Mesendoderm (in vitro differentiated cells): ENCODE results near the gene KCNK17. TPM values are rescaled to one million over a fixed set of nuclear protein-coding genes. Genes with fewer than 3 reads are reported as not detected.

Experiments used
- DNase-seq: peaks from one replicate; pipeline ENCODE4 v3.0.0; 2013
- H2AK5ac ChIP-seq: 2 replicates; pipeline ENCODE4 v1.6.1; 2013; ENCODE audit warnings: low read length, inconsistent platforms
- H2BK120ac ChIP-seq: 2 replicates; pipeline ENCODE4 v1.6.1; 2013; ENCODE audit warnings: low read depth, mild to moderate bottlenecking, low read length, moderate library complexity, mixed read lengths
- H2BK15ac ChIP-seq: replicated peaks from 2 replicates; pipeline ENCODE4 v1.6.1; 2013; ENCODE audit warnings: low read depth, mild to moderate bottlenecking, moderate library complexity
- H2BK5ac ChIP-seq: 2 replicates; pipeline ENCODE4 v1.6.1; 2013; ENCODE audit warnings: low read length, inconsistent platforms
- H3K18ac ChIP-seq: 2 replicates; pipeline ENCODE4 v1.6.1; 2013; ENCODE audit warnings: mild to moderate bottlenecking, low read length, mixed read lengths
- H3K23ac ChIP-seq: one replicate; pipeline ENCODE4 v1.6.1; 2013; ENCODE audit warnings: low read length
- H3K27ac ChIP-seq: 2 replicates; pipeline ENCODE4 v1.5.1; 2013; ENCODE audit warnings: low read depth, mild to moderate bottlenecking, inconsistent platforms, low read length, moderate library complexity
- H3K27me3 ChIP-seq: 2 replicates; pipeline ENCODE4 v1.6.1; 2013; ENCODE audit warnings: low read length, control low read depth, mild to moderate bottlenecking, inconsistent platforms; ENCODE audit not compliant: insufficient read depth, poor library complexity
- H3K36me3 ChIP-seq: 2 replicates; pipeline ENCODE4 v1.6.1; 2013; ENCODE audit warnings: low read length, inconsistent platforms; ENCODE audit not compliant: control insufficient read depth, insufficient read depth
- H3K4ac ChIP-seq: one replicate; pipeline ENCODE4 v1.6.1; 2013; ENCODE audit warnings: low read depth, mild to moderate bottlenecking, low read length, moderate library complexity
- H3K4me1 ChIP-seq: 2 replicates; pipeline ENCODE4 v1.6.1; 2013; ENCODE audit warnings: low read depth, low read length, inconsistent platforms; ENCODE audit not compliant: control insufficient read depth
- H3K4me2 ChIP-seq: 2 replicates; pipeline ENCODE4 v1.6.1; 2013; ENCODE audit warnings: low read length
- H3K4me3 ChIP-seq: 2 replicates; pipeline ENCODE4 v1.5.1; 2013; ENCODE audit warnings: mild to moderate bottlenecking, low read length
- H3K56ac ChIP-seq: one replicate; pipeline ENCODE4 v1.6.1; 2013; ENCODE audit warnings: low read length
- H3K79me1 ChIP-seq: 2 replicates; pipeline ENCODE4 v1.6.1; 2013; ENCODE audit warnings: low read length, inconsistent platforms
- H3K79me2 ChIP-seq: 2 replicates; pipeline ENCODE4 v1.6.1; 2013; ENCODE audit warnings: mild to moderate bottlenecking, low read length; ENCODE audit not compliant: control insufficient read depth, insufficient read depth
- H3K9ac ChIP-seq: 2 replicates; pipeline ENCODE4 v1.6.1; 2013; ENCODE audit warnings: low read length, inconsistent platforms
- H4K5ac ChIP-seq: one replicate; pipeline ENCODE4 v1.6.1; 2013; ENCODE audit warnings: low read length
- H4K8ac ChIP-seq: one replicate; pipeline ENCODE4 v1.6.1; 2013; ENCODE audit warnings: low read depth, mild to moderate bottlenecking, control low read depth, low read length, moderate library complexity
- WGBS: extraction: QIAGEN DNeasy Blood & Tissue Kit; methylation state at CpG from one replicate; pipeline ENCODE4 v1.1.7; 2013; ENCODE audit warnings: low lambda C conversion rate, missing lambda C conversion rate; ENCODE audit not compliant: insufficient coverage; ENCODE audit errors: extremely low coverage; 5-methylcytosine and 5-hydroxymethylcytosine counted together
- polyA plus RNA-seq, 2 experiments: library from polyadenylated mRNA; stranded (reverse); fragments of 200-250 nt; gene quantifications; one replicate each; pipeline ENCODE4 v1.2.3, GENCODE V29; 2013

The KCNK17 gene
- 0.81 TPM for polyA plus RNA-seq (2013, experiment 1 of 2)
- polyA plus RNA-seq (2013, experiment 2 of 2), result 1.0 TPM

GRCh38 chr6:39314273-39314795 is at the start of gene KCNK17:
TSS of gene KCNK17 (minus strand) at chr6:39314419. CDS start at chr6:39314320, 99 bp downstream.
- Histone ChIP-seq H3K4me1 (no peaks in the 10 kb centered on the region), H3K23ac (peak within 1 kb of the TSS; percentile 80), H4K8ac (no peak within 1 kb of the TSS), H3K56ac (peak within 1 kb of the TSS; percentile 85), H3K4ac (no peak within 1 kb of the TSS), H3K36me3 (no peaks in the 10 kb centered on the region), H2BK15ac (no peak within 1 kb of the TSS), H3K79me1 (no peaks in the 10 kb centered on the region), H3K27me3 (peaks cover 25% of the 10 kb centered on the region), H3K27ac (no peak within 1 kb of the TSS), H3K4me3 (peak within 1 kb of the TSS; percentile 26), H2AK5ac (no peak within 1 kb of the TSS), H2BK120ac (no peak within 1 kb of the TSS), H3K9ac (peak within 1 kb of the TSS; percentile 63), H4K5ac (no peak within 1 kb of the TSS), H3K18ac (no peak within 1 kb of the TSS), H2BK5ac (no peak within 1 kb of the TSS), H3K4me2 (peak within 1 kb of the TSS; percentile 79), H3K79me2 (no peaks in the 10 kb centered on the region)
- peak; percentile 19 for DNase-seq
- WGBS, result no CpG with 5 or more reads among the region's 28 CpGs

GRCh38 chr6:39363280-39363679 is 49.1 kb upstream of the KCNK17 start:
- Histone ChIP-seq H3K4me2 (no peak overlapping the region), H2BK15ac (no peak overlapping the region), H3K18ac (no peak overlapping the region), H3K23ac (no peak overlapping the region), H3K27me3 (no peaks in the 10 kb centered on the region), H2BK5ac (no peak overlapping the region), H4K5ac (no peak overlapping the region), H4K8ac (no peak overlapping the region), H3K27ac (no peak overlapping the region), H3K56ac (no peak overlapping the region), H3K9ac (no peak overlapping the region), H3K79me1 (no peaks in the 10 kb centered on the region), H3K36me3 (no peaks in the 10 kb centered on the region), H3K4me1 (peaks cover 6% of the 10 kb centered on the region), H3K4me3 (no peak overlapping the region), H2BK120ac (no peak overlapping the region), H3K4ac (no peak overlapping the region), H3K79me2 (no peaks in the 10 kb centered on the region), H2AK5ac (peak overlapping the region; percentile 54)
- no peak for DNase-seq
- no CpG with 5 or more reads among the region's 8 CpGs for WGBS

GRCh38 chr6:39362487-39362865 is 48.3 kb upstream of the KCNK17 start:
- Histone ChIP-seq H4K5ac (no peak overlapping the region), H3K4me1 (peaks cover 6% of the 10 kb centered on the region), H3K79me1 (no peaks in the 10 kb centered on the region), H3K27ac (no peak overlapping the region), H3K9ac (no peak overlapping the region), H4K8ac (no peak overlapping the region), H3K27me3 (no peaks in the 10 kb centered on the region), H3K36me3 (no peaks in the 10 kb centered on the region), H2BK15ac (no peak overlapping the region), H2BK120ac (no peak overlapping the region), H3K79me2 (no peaks in the 10 kb centered on the region), H2BK5ac (no peak overlapping the region), H2AK5ac (no peak overlapping the region), H3K4me3 (no peak overlapping the region), H3K23ac (no peak overlapping the region), H3K18ac (no peak overlapping the region), H3K56ac (peak overlapping the region; percentile 11), H3K4me2 (no peak overlapping the region), H3K4ac (no peak overlapping the region)
- no CpG with 5 or more reads among the region's 3 CpGs for WGBS
- DNase-seq, result peak; percentile 85

GRCh38 chr6:39361657-39362486 is 47.7 kb upstream of the KCNK17 start:
- H3K79me2 ChIP-seq, result no peaks in the 10 kb centered on the region
- no peak overlapping the region for H2BK15ac ChIP-seq
- H3K79me1 ChIP-seq, result no peaks in the 10 kb centered on the region
- H3K4me1 ChIP-seq, result peaks cover 7% of the 10 kb centered on the region
- H3K27ac ChIP-seq, result no peak overlapping the region
- no peaks in the 10 kb centered on the region for H3K36me3 ChIP-seq
- no peak overlapping the region for H3K9ac ChIP-seq
- peak overlapping the region; percentile 37 for H3K56ac ChIP-seq
- H4K5ac ChIP-seq, result no peak overlapping the region
- no peak overlapping the region for H2BK5ac ChIP-seq
- H3K23ac ChIP-seq, result no peak overlapping the region
- DNase-seq, result peak; percentile 93
- no peaks in the 10 kb centered on the region for H3K27me3 ChIP-seq
- H2BK120ac ChIP-seq, result no peak overlapping the region
- no peak overlapping the region for H3K4ac ChIP-seq
- no peak overlapping the region for H2AK5ac ChIP-seq
- H3K4me2 ChIP-seq, result peak overlapping the region; percentile 19
- H4K8ac ChIP-seq, result no peak overlapping the region
- H3K4me3 ChIP-seq, result no peak overlapping the region
- no CpG with 5 or more reads among the region's 21 CpGs for WGBS
- no peak overlapping the region for H3K18ac ChIP-seq

- Histone ChIP-seq H2BK15ac (no peak overlapping the region), H3K27me3 (no peaks in the 10 kb centered on the region), H4K8ac (no peak overlapping the region), H3K9ac (no peak overlapping the region), H2BK120ac (no peak overlapping the region), H3K36me3 (no peaks in the 10 kb centered on the region), H3K79me1 (no peaks in the 10 kb centered on the region), H3K4me3 (no peak overlapping the region), H2BK5ac (no peak overlapping the region), H3K4ac (no peak overlapping the region), H3K79me2 (no peaks in the 10 kb centered on the region), H2AK5ac (no peak overlapping the region), H3K4me2 (no peak overlapping the region), H3K4me1 (peaks cover 5% of the 10 kb centered on the region), H4K5ac (no peak overlapping the region), H3K56ac (no peak overlapping the region), H3K18ac (no peak overlapping the region), H3K23ac (no peak overlapping the region), H3K27ac (no peak overlapping the region)
- no CpG with 5 or more reads among the region's 9 CpGs for WGBS
- DNase-seq, result no peak
Measured at GRCh38 chr6:39360378-39360777, 46.2 kb upstream of the KCNK17 start.
